H1 (cell line): Measurements from ENCODE around the gene MATN1. TPM values are rescaled to one million over a fixed set of nuclear protein-coding genes. Genes with fewer than 3 reads are reported as not detected.

Source experiments
- CTCF ChIA-PET: fragments of 300-600 bp; sonication (Branson Sonifier 250); formaldehyde crosslinking; loops from one replicate; lab custom pipeline; 2021; ENCODE audit not compliant: partially characterized antibody; lab: Charles Lee
- POLR2A ChIA-PET: fragments of 300-600 bp; sonication (Branson Sonifier 250); formaldehyde crosslinking; loops from one replicate; lab custom pipeline; 2021; ENCODE audit warnings: inconsistent platforms; ENCODE audit not compliant: partially characterized antibody; lab: Charles Lee
- DNase-seq, 2 experiments: peaks; one replicate each; pipeline versions ENCODE4 v3.0.0 to v3.0.0-alpha.2; 2010 to 2022; ENCODE audit warnings: low spot score in 2 of 2, low read depth in 1 of 2, mixed read lengths in 1 of 2
- FAIRE-seq: peaks from 2 replicates; lab custom pipeline; 2011; peaks lifted over from hg19 to GRCh38; lab: Jason Lieb, UNC
- H2AFZ ChIP-seq: 2 replicates; pipeline ENCODE4 v1.8.1; 2012; ENCODE audit warnings: low read length, inconsistent platforms
- H2AK5ac ChIP-seq: 2 replicates; pipeline ENCODE4 v1.6.1; 2013; ENCODE audit warnings: low read depth, low read length
- H2BK120ac ChIP-seq: replicated peaks from 2 replicates; pipeline ENCODE3; 2013; ENCODE audit warnings: low read depth, low read length, inconsistent platforms
- H2BK12ac ChIP-seq: 2 replicates; pipeline ENCODE4 v1.6.1; 2013; ENCODE audit warnings: low read depth, low read length
- H2BK15ac ChIP-seq: 2 replicates; pipeline ENCODE4 v1.6.1; 2013; ENCODE audit warnings: low read length
- H2BK20ac ChIP-seq: 2 replicates; pipeline ENCODE4 v1.6.1; 2013; ENCODE audit warnings: low read length
- H2BK5ac ChIP-seq: 2 replicates; pipeline ENCODE4 v1.6.1; 2013; ENCODE audit warnings: low read depth, low read length
- H3K14ac ChIP-seq: 2 replicates; pipeline ENCODE4 v1.6.1; 2013; ENCODE audit warnings: inconsistent platforms; ENCODE audit not compliant: insufficient read length
- H3K18ac ChIP-seq: 2 replicates; pipeline ENCODE4 v1.6.1; 2013; ENCODE audit warnings: low read length; ENCODE audit errors: extremely low read depth
- H3K23ac ChIP-seq: 2 replicates; pipeline ENCODE4 v1.6.1; 2013; ENCODE audit warnings: inconsistent platforms; ENCODE audit not compliant: insufficient read length
- H3K23me2 ChIP-seq: 2 replicates; pipeline ENCODE4 v1.6.1; 2013; ENCODE audit warnings: low read depth, low read length
- H3K27ac ChIP-seq: 2 replicates; pipeline ENCODE4 v1.6.1; 2011; ENCODE audit warnings: low read depth, low read length, inconsistent platforms
- H3K27me3 ChIP-seq, 4 experiments: replicated peaks in 1 of 4; 1 replicate in 1 of 4; 2 replicates in 3 of 4; pipeline versions ENCODE4 v1.6.1 to v1.8.1; 2011 to 2013; ENCODE audit warnings: low read length in 3 of 4, mild to moderate bottlenecking in 3 of 4, inconsistent platforms in 2 of 4, mixed read lengths in 2 of 4, moderate library complexity in 1 of 4; ENCODE audit not compliant: control insufficient read depth in 3 of 4, insufficient read depth in 3 of 4; ENCODE audit errors: extremely low read depth in 1 of 4
- H3K36me3 ChIP-seq, 4 experiments: 2 replicates each; pipeline versions ENCODE4 v1.6.1 to v1.8.1; 2011 to 2013; ENCODE audit warnings: mild to moderate bottlenecking in 4 of 4, low read length in 3 of 4, moderate library complexity in 2 of 4, control low read depth in 1 of 4, inconsistent platforms in 1 of 4; ENCODE audit not compliant: insufficient read depth in 4 of 4, control insufficient read depth in 2 of 4
- H3K4ac ChIP-seq: replicated peaks from 2 replicates; pipeline ENCODE3; 2013; ENCODE audit warnings: low read length, low read depth, mixed read lengths, inconsistent platforms; ENCODE audit not compliant: insufficient read length
- H3K4me1 ChIP-seq, 4 experiments: replicated peaks in 1 of 4; 1 replicate in 1 of 4; 2 replicates in 3 of 4; pipeline versions ENCODE4 v1.6.1 to v1.8.1; 2011 to 2013; ENCODE audit warnings: low read length in 3 of 4, inconsistent platforms in 2 of 4, mixed read lengths in 1 of 4; ENCODE audit not compliant: insufficient read depth in 4 of 4, control insufficient read depth in 3 of 4
- H3K4me2 ChIP-seq, 2 experiments: 2 replicates each; pipeline versions ENCODE4 v1.6.1 to v1.8.1; 2011 to 2013; ENCODE audit warnings: low read depth in 2 of 2, low read length in 2 of 2, control low read depth in 1 of 2, inconsistent platforms in 1 of 2, mild to moderate bottlenecking in 1 of 2; ENCODE audit not compliant: insufficient read depth in 1 of 2
- H3K4me3 ChIP-seq, 4 experiments: fragments of 200-600, 300-600 bp in 1 of 4; sonication (generic), shearing (Covaris generic), sonication (Bioruptor Twin) in 1 of 4; 2 replicates each; pipeline versions ENCODE4 v1.5.1 to v1.8.1; 2011 to 2016; ENCODE audit warnings: low read length in 4 of 4, low read depth in 3 of 4, control low read depth in 2 of 4, inconsistent platforms in 2 of 4, mild to moderate bottlenecking in 2 of 4, mixed read lengths in 1 of 4, moderate library complexity in 1 of 4; ENCODE audit not compliant: insufficient read depth in 2 of 4; ENCODE audit errors: extremely low read depth in 1 of 4
- H3K56ac ChIP-seq: replicated peaks from 2 replicates; pipeline ENCODE3; 2013; ENCODE audit warnings: low read depth, mild to moderate bottlenecking, mixed read lengths, low read length, inconsistent platforms; ENCODE audit not compliant: insufficient read length
- H3K79me1 ChIP-seq: 2 replicates; pipeline ENCODE4 v1.6.1; 2013; ENCODE audit warnings: low read depth, low read length, control low read depth
- H3K79me2 ChIP-seq, 2 experiments: 2 replicates each; pipeline versions ENCODE4 v1.6.1 to v1.8.1; 2012 to 2013; ENCODE audit warnings: low read length in 2 of 2, mild to moderate bottlenecking in 2 of 2, inconsistent platforms in 1 of 2; ENCODE audit not compliant: insufficient read depth in 2 of 2, control insufficient read depth in 1 of 2
- H3K9ac ChIP-seq, 4 experiments: replicated peaks in 1 of 4; 1 replicate in 1 of 4; 2 replicates in 3 of 4; pipeline versions ENCODE4 v1.6.1 to v1.8.1; 2011 to 2013; ENCODE audit warnings: low read depth in 3 of 4, low read length in 3 of 4, control low read depth in 2 of 4, mild to moderate bottlenecking in 2 of 4, moderate library complexity in 2 of 4, inconsistent platforms in 1 of 4; ENCODE audit errors: extremely low read depth in 1 of 4
- H3K9me3 ChIP-seq, 2 experiments: 2 replicates each; pipeline versions ENCODE4 v1.6.1 to v1.8.1; 2012 to 2013; ENCODE audit warnings: mild to moderate bottlenecking in 2 of 2, moderate library complexity in 2 of 2, control low read depth in 1 of 2, inconsistent platforms in 1 of 2, low read depth in 1 of 2, low read length in 1 of 2, mixed read lengths in 1 of 2; ENCODE audit not compliant: insufficient read depth in 2 of 2
- H4K20me1 ChIP-seq, 2 experiments: replicated peaks in 1 of 2; 2 replicates each; pipeline versions ENCODE3 to v1.8.1; 2011 to 2013; ENCODE audit warnings: inconsistent platforms in 2 of 2, low read length in 2 of 2, mild to moderate bottlenecking in 1 of 2; ENCODE audit not compliant: insufficient read depth in 2 of 2, control insufficient read depth in 1 of 2
- H4K5ac ChIP-seq: 2 replicates; pipeline ENCODE4 v1.6.1; 2013; ENCODE audit warnings: low read length, low read depth, mixed read lengths, inconsistent platforms; ENCODE audit not compliant: insufficient read length
- H4K8ac ChIP-seq: 2 replicates; pipeline ENCODE4 v1.8.0; 2013; ENCODE audit warnings: mild to moderate bottlenecking, moderate library complexity, low read length, inconsistent platforms; ENCODE audit not compliant: insufficient read depth; ENCODE audit errors: extremely low read depth
- H4K91ac ChIP-seq: replicated peaks from 2 replicates; pipeline ENCODE3; 2013; ENCODE audit warnings: low read length, mixed read lengths, inconsistent platforms; ENCODE audit not compliant: insufficient read length
- CTCF ChIP-seq, 3 experiments: IDR thresholded peaks; 1 replicate in 2 of 3; 2 replicates in 1 of 3; pipeline versions ENCODE4 v1.5.1 to v1.6.1; 2011; ENCODE audit warnings: low read length in 3 of 3, mild to moderate bottlenecking in 3 of 3, inconsistent platforms in 2 of 3, low read depth in 1 of 3, moderate library complexity in 1 of 3; ENCODE audit not compliant: insufficient read depth in 1 of 3; ENCODE audit errors: control extremely low read depth in 1 of 3
- EZH2 ChIP-seq: fragments of 200-600 bp; sonication (generic); IDR thresholded peaks from 2 replicates; pipeline ENCODE4 v1.7.1; 2012; ENCODE audit warnings: low read depth, mild to moderate bottlenecking, moderate library complexity, low read length, inconsistent platforms; ENCODE audit not compliant: severe bottlenecking
- JUN ChIP-seq: IDR thresholded peaks from 2 replicates; pipeline ENCODE4 v1.6.1; 2011; ENCODE audit warnings: low read depth, mild to moderate bottlenecking, improper control_type of control experiment, low read length
- MAFK ChIP-seq: IDR thresholded peaks from 2 replicates; pipeline ENCODE4 v1.6.1; 2012; ENCODE audit warnings: low read depth, mild to moderate bottlenecking, improper control_type of control experiment, low read length
- NRF1 ChIP-seq: IDR thresholded peaks from 2 replicates; pipeline ENCODE4 v1.6.1; 2011; ENCODE audit warnings: mild to moderate bottlenecking, low read depth, low read length, improper control_type of control experiment
- RAD21 ChIP-seq, 2 experiments: IDR thresholded peaks in 1 of 2; conservative IDR thresholded peaks in 1 of 2; 2 replicates each; pipeline ENCODE4 v1.6.1; 2011; ENCODE audit warnings: low read depth in 2 of 2, low read length in 2 of 2, improper control_type of control experiment in 1 of 2, inconsistent platforms in 1 of 2, mild to moderate bottlenecking in 1 of 2, moderate library complexity in 1 of 2
- RXRA ChIP-seq: IDR thresholded peaks from 2 replicates; pipeline ENCODE4 v1.6.1; 2011; ENCODE audit warnings: low read depth, mild to moderate bottlenecking, low read length, moderate library complexity; ENCODE audit not compliant: insufficient read depth
- SIX5 ChIP-seq: IDR thresholded peaks from 2 replicates; pipeline ENCODE4 v1.6.1; 2011; ENCODE audit warnings: mild to moderate bottlenecking, low read depth, low read length
- TEAD4 ChIP-seq: IDR thresholded peaks from 2 replicates; pipeline ENCODE4 v1.6.1; 2012; ENCODE audit warnings: low read depth, low read length, inconsistent platforms, mixed read lengths
- WGBS, 2 experiments: shearing (Covaris generic) in 1 of 2; methylation state at CpG; one replicate each; pipeline versions ENCODE4 v1.1.6 to v1.1.7; 2013 to 2015; ENCODE audit warnings: low lambda C conversion rate in 2 of 2, mixed read lengths in 2 of 2, inconsistent platforms in 1 of 2, low coverage in 1 of 2, missing lambda C conversion rate in 1 of 2; ENCODE audit not compliant: insufficient replicate concordance in 2 of 2, insufficient coverage in 1 of 2, insufficient read length in 1 of 2; ENCODE audit errors: extremely low coverage in 1 of 2, missing lambda C conversion rate in 1 of 2; 5-methylcytosine and 5-hydroxymethylcytosine counted together
- polyA plus RNA-seq, 7 experiments: library from polyadenylated mRNA; depleted of rRNA in 3 of 7; stranded (reverse) in 5 of 7; unstranded in 2 of 7; fragments of >200 nt in 5 of 7; fragments of 200-250 nt in 2 of 7; gene quantifications; 1 replicate in 5 of 7; 2 replicates in 1 of 7; 4 replicates in 1 of 7; pipeline versions ENCODE4 v1.2.1 to v1.2.3, GENCODE V29; 2011 to 2013; ENCODE audit warnings: missing spikeins in 2 of 7, mixed read lengths in 2 of 7
- total RNA-seq: library from RNA; stranded (reverse); fragmentation: NEBNext Ultra II Directional; extraction: Animal tissue kit (Norgen Biotek cat#: 25700); gene quantifications from 2 replicates; pipeline ENCODE4 v1.2.1, GENCODE V29; 2021

Gene MATN1
- total and polyA plus RNA-seq, 2 of the 8 experiments (the other 6 are each of a cell fraction or from before 2014, with no cell fraction given): 0.12 to 0.28 TPM

GRCh38 chr1:30738040-30738714 is 14.8 kb upstream of the MATN1 start:
- 81% methylated on average over 5 of the region's 5 CpGs; no CpG with 5 or more reads in 1 of the 2 experiments for WGBS, 2 experiments
- Histone ChIP-seq H3K36me3 (no peaks in the 10 kb centered on the region), H2BK12ac (no peak overlapping the region), H3K27me3 (no peaks in the 10 kb centered on the region), H3K14ac (no peak overlapping the region), H4K5ac (no peak overlapping the region), H2BK15ac (no peak overlapping the region), H4K91ac (no peak overlapping the region), H3K4me1 (peaks cover 0 to 3% (median 0%) of the 10 kb centered on the region in 4 experiments; a peak in 2 of 7 replicates), H3K27ac (no peak overlapping the region), H2BK120ac (no peak overlapping the region), H3K18ac (no peak overlapping the region), H4K20me1 (no peaks in the 10 kb centered on the region), H3K23ac (no peak overlapping the region), H3K4me3 (no peak overlapping the region), H2BK20ac (no peak overlapping the region), H3K9ac (no peak overlapping the region), H4K8ac (no peak overlapping the region), H3K9me3 (no peaks in the 10 kb centered on the region), H3K79me2 (no peaks in the 10 kb centered on the region), H2AK5ac (no peak overlapping the region), H3K79me1 (no peaks in the 10 kb centered on the region), H3K4ac (no peak overlapping the region), H3K4me2 (no peak overlapping the region), H3K56ac (no peak overlapping the region), H3K23me2 (no peaks in the 10 kb centered on the region), H2BK5ac (no peak overlapping the region), H2AFZ (no peak overlapping the region)
- TF ChIP-seq RXRA: no peak
- peak in 2 of 3 experiments; percentile 49 to 71; a peak in 3 of 4 replicates for TF ChIP-seq CTCF (IDR thresholded peaks at IDR 0.05; ENCODE audit: control extremely low read depth in 1 of 3, insufficient read depth in 1 of 3, low read depth in 1 of 3, low read length in 3 of 3)
- TF ChIP-seq NRF1: no peak
- no peak for TF ChIP-seq JUN
- TF ChIP-seq MAFK: no peak
- peak; percentile 84 for TF ChIP-seq TEAD4
- no peak for TF ChIP-seq EZH2
- no peak for TF ChIP-seq SIX5
- peak in 1 of 2 experiments; percentile 23; a peak in 1 of 4 replicates for TF ChIP-seq RAD21 (IDR thresholded peaks at IDR 0.05 in 1 of 2, conservative IDR thresholded peaks at IDR 0.05 in 1 of 2; ENCODE audit: low read depth in 2 of 2, low read length in 2 of 2)
- POLR2A ChIA-PET: interaction anchor here (0.6 kb wide), 1 partner anchor 49 kb away, joined by 3 read pairs; no protein-coding TSS in a partner anchor
- no peak for DNase-seq
- CTCF ChIA-PET: interaction anchor here (1.4 to 55.1 kb wide), 4 partner anchors 11 to 28 kb away, joined by 3 to 1640 read pairs (median 17); partner anchors contain the start of genes LAPTM5 and MATN1
- FAIRE-seq: no peak
